Stimulated activated CD4-positive, alpha-beta T cell treated with anti-CD3 and anti-CD28 coated beads, Interleukin-12 subunit alpha, Interleukin-12 subunit beta, amount 100 ng/mL, for 24 hours (primary cell): Measurements from ENCODE around the gene CPHXL2.
A peak's percentile ranks its signal among the peaks of the same experiment; 100 is the strongest.

ENCODE experiments used
- DNase-seq, 2 experiments: peaks; one replicate each; pipeline ENCODE4 v3.0.0-alpha.2; 2020; ENCODE audit warnings: low read depth in 2 of 2

The CPHXL2 gene

GRCh38 chr16:75676909-75677308 is at the start of gene CPHXL2:
TSS of gene CPHXL2 (minus strand) at chr16:75677009. CDS start at chr16:75676999, 10 bp downstream.
- no peak for DNase-seq

- no peak for DNase-seq
These were observed 49.6 kb upstream of the CPHXL2 start, which contains the start of gene CPHXL for GRCh38 chr16:75726390-75726789. TSS of gene CPHXL (minus strand) at chr16:75726490. CDS start at chr16:75726442, 48 bp downstream.

GRCh38 chr16:75718452-75718851 is 41.6 kb upstream of the CPHXL2 start:
- DNase-seq, result no peak

GRCh38 chr16:75714661-75715060 is 37.9 kb upstream of the CPHXL2 start:
- no peak for DNase-seq

- DNase-seq, result no peak
These were observed 33.5 kb upstream of the CPHXL2 start for GRCh38 chr16:75710344-75710743.

GRCh38 chr16:75703306-75703705 is 26.5 kb upstream of the CPHXL2 start:
- DNase-seq, result no peak

GRCh38 chr16:75702242-75702641 is 25.4 kb upstream of the CPHXL2 start:
- no peak for DNase-seq

- DNase-seq, result no peak
These were observed 24.6 kb upstream of the CPHXL2 start, which contains the start of gene DUXB for GRCh38 chr16:75701361-75701760. TSS of gene DUXB (minus strand) at chr16:75701461. CDS start at chr16:75701418, 43 bp downstream.

- no peak for DNase-seq
These were observed 20.8 kb upstream of the CPHXL2 start for GRCh38 chr16:75697571-75697970.

- DNase-seq, result no peak
These were observed 18.9 kb upstream of the CPHXL2 start for GRCh38 chr16:75695708-75696107.

- DNase-seq, result no peak
These were observed 10.6 kb upstream of the CPHXL2 start for GRCh38 chr16:75687361-75687760.

- DNase-seq, result no peak
These were observed 5.5 kb upstream of the CPHXL2 start for GRCh38 chr16:75682308-75682707.

GRCh38 chr16:75679366-75679765 is 2.6 kb upstream of the CPHXL2 start:
- DNase-seq, result no peak

- no peak for DNase-seq
These were observed 9.3 kb downstream of the CPHXL2 start for GRCh38 chr16:75667503-75667902.

GRCh38 chr16:75660726-75661302 is 16.0 kb downstream of the CPHXL2 start:
- no peak for DNase-seq

- no peak for DNase-seq
These were observed 16.5 kb downstream of the CPHXL2 start for GRCh38 chr16:75660321-75660720.

- DNase-seq, result no peak
These were observed 18.6 kb downstream of the CPHXL2 start for GRCh38 chr16:75658175-75658574.

- DNase-seq, result no peak
These were observed 22.9 kb downstream of the CPHXL2 start for GRCh38 chr16:75653922-75654321.

GRCh38 chr16:75648265-75649076 is 28.3 kb downstream of the CPHXL2 start:
- peak; percentile 66 to 87 for DNase-seq

GRCh38 chr16:75647492-75648264 is 29.1 kb downstream of the CPHXL2 start, which contains the start of the genes KARS1 and TERF2IP:
TSS of gene KARS1 (minus strand) at chr16:75647665. CDS start at chr16:75647639, 26 bp downstream.
TSS of gene TERF2IP (plus strand) at chr16:75647773. CDS start at chr16:75647883, 110 bp downstream.
- DNase-seq, result peak; percentile 88 to 89

- DNase-seq, result no peak
These were observed 29.7 kb downstream of the CPHXL2 start for GRCh38 chr16:75647112-75647491.
